ENCODE results near the gene VPS13D.

DNA sequence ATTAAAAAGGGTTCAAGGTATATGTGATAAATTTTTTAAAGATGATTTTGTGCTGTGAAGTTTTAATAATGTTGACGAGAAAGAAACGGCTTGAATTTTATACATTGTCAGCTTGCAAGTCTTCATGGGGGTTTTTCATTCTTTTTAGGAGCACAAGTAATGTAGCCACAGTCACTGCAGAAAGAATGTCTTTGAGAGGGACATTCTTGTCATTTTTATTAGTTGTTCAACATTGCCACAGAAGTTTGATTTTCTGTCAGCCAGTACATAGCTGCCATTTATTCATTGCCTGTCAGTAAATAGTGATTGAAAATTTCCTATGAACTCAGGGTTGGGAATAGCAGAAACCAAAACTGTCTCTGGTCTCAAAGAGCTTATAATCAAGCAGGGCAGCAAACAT lies 231.9 kb downstream of the VPS13D start:
- TF ChIP-seq POLR2A (IDR thresholded peaks at IDR 0.05; ENCODE audit: low read length) (no peak), GATA1 (IDR thresholded peaks at IDR 0.05; ENCODE audit: low read depth, low read length) (no peak)

Data from erythroblast (primary cell).